Measurements from ENCODE around the gene C16orf74.

The C16orf74 gene

GRCh38 chr16:85796599-85796998 lies 45.7 kb upstream of the C16orf74 start:
- H4K8ac ChIP-seq (ENCODE audit: low read depth, low read length), result no peak overlapping the region
- no peak overlapping the region for H2BK15ac ChIP-seq (replicated peaks; ENCODE audit: low read depth)
- H3K27me3 ChIP-seq (ENCODE audit: insufficient read depth, low read length, poor library complexity), result no peaks in the 10 kb centered on the region
- no CpG with 5 or more reads among the region's 7 CpGs for WGBS (ENCODE audit: extremely low coverage, insufficient coverage, low lambda C conversion rate)
- no peak overlapping the region for H3K4me2 ChIP-seq (ENCODE audit: low read length)
- H3K23ac ChIP-seq (ENCODE audit: low read length), result no peak overlapping the region
- no peak overlapping the region for H3K56ac ChIP-seq (ENCODE audit: low read length)
- no peak overlapping the region for H3K4me3 ChIP-seq (ENCODE audit: low read length)
- H3K27ac ChIP-seq (ENCODE audit: low read depth, low read length), result no peak overlapping the region
- H3K4ac ChIP-seq (ENCODE audit: low read depth, low read length), result no peak overlapping the region
- no peak overlapping the region for H2BK5ac ChIP-seq (ENCODE audit: low read length)
- peaks cover 14% of the 10 kb centered on the region for H3K36me3 ChIP-seq (ENCODE audit: control insufficient read depth, insufficient read depth, low read length)
- H3K79me1 ChIP-seq (ENCODE audit: low read length), result peaks cover 53% of the 10 kb centered on the region
- H3K4me1 ChIP-seq (ENCODE audit: control insufficient read depth, low read depth, low read length), result no peaks in the 10 kb centered on the region
- H3K9ac ChIP-seq (ENCODE audit: low read length), result no peak overlapping the region
- H4K5ac ChIP-seq (ENCODE audit: low read length), result no peak overlapping the region
- no peak for DNase-seq
- no peak overlapping the region for H2AK5ac ChIP-seq (ENCODE audit: low read length)
- H2BK120ac ChIP-seq (ENCODE audit: low read depth, low read length), result no peak overlapping the region
- H3K79me2 ChIP-seq (ENCODE audit: control insufficient read depth, insufficient read depth, low read length), result peaks cover 85% of the 10 kb centered on the region
- no peak overlapping the region for H3K18ac ChIP-seq (ENCODE audit: low read length)

- no peak overlapping the region for H2AK5ac ChIP-seq (ENCODE audit: low read length)
- no peak for DNase-seq
- H3K4me3 ChIP-seq (ENCODE audit: low read length), result no peak overlapping the region
- H3K79me2 ChIP-seq (ENCODE audit: control insufficient read depth, insufficient read depth, low read length), result peaks cover 87% of the 10 kb centered on the region
- H3K27ac ChIP-seq (ENCODE audit: low read depth, low read length), result no peak overlapping the region
- H3K4me1 ChIP-seq (ENCODE audit: control insufficient read depth, low read depth, low read length), result no peaks in the 10 kb centered on the region
- H2BK5ac ChIP-seq (ENCODE audit: low read length), result no peak overlapping the region
- H3K79me1 ChIP-seq (ENCODE audit: low read length), result peaks cover 54% of the 10 kb centered on the region
- H4K5ac ChIP-seq (ENCODE audit: low read length), result no peak overlapping the region
- H3K27me3 ChIP-seq (ENCODE audit: insufficient read depth, low read length, poor library complexity), result no peaks in the 10 kb centered on the region
- no peak overlapping the region for H2BK15ac ChIP-seq (replicated peaks; ENCODE audit: low read depth)
- H3K9ac ChIP-seq (ENCODE audit: low read length), result no peak overlapping the region
- peaks cover 15% of the 10 kb centered on the region for H3K36me3 ChIP-seq (ENCODE audit: control insufficient read depth, insufficient read depth, low read length)
- no peak overlapping the region for H3K4me2 ChIP-seq (ENCODE audit: low read length)
- H3K18ac ChIP-seq (ENCODE audit: low read length), result no peak overlapping the region
- no peak overlapping the region for H3K4ac ChIP-seq (ENCODE audit: low read depth, low read length)
- H4K8ac ChIP-seq (ENCODE audit: low read depth, low read length), result no peak overlapping the region
- no peak overlapping the region for H3K23ac ChIP-seq (ENCODE audit: low read length)
- H3K56ac ChIP-seq (ENCODE audit: low read length), result no peak overlapping the region
- H2BK120ac ChIP-seq (ENCODE audit: low read depth, low read length), result no peak overlapping the region
- whole genome bisulfite sequencing (ENCODE audit: extremely low coverage, insufficient coverage, low lambda C conversion rate), result no CpG with 5 or more reads among the region's 6 CpGs
Measured at GRCh38 chr16:85796152-85796551, 45.3 kb upstream of the C16orf74 start.

- Histone ChIP-seq H3K56ac (ENCODE audit: low read length) (no peak overlapping the region), H3K4me1 (ENCODE audit: control insufficient read depth, low read depth, low read length) (no peaks in the 10 kb centered on the region), H3K23ac (ENCODE audit: low read length) (no peak overlapping the region), H2BK5ac (ENCODE audit: low read length) (no peak overlapping the region), H3K79me1 (ENCODE audit: low read length) (peaks cover 54% of the 10 kb centered on the region), H2BK120ac (ENCODE audit: low read depth, low read length) (no peak overlapping the region), H3K9ac (ENCODE audit: low read length) (no peak overlapping the region), H3K36me3 (ENCODE audit: control insufficient read depth, insufficient read depth, low read length) (peaks cover 14% of the 10 kb centered on the region), H3K18ac (ENCODE audit: low read length) (no peak overlapping the region), H4K8ac (ENCODE audit: low read depth, low read length) (no peak overlapping the region), H3K4me3 (ENCODE audit: low read length) (no peak overlapping the region), H3K27me3 (ENCODE audit: insufficient read depth, low read length, poor library complexity) (no peaks in the 10 kb centered on the region), H3K4ac (ENCODE audit: low read depth, low read length) (no peak overlapping the region), H4K5ac (ENCODE audit: low read length) (no peak overlapping the region), H2BK15ac (replicated peaks; ENCODE audit: low read depth) (no peak overlapping the region), H3K79me2 (ENCODE audit: control insufficient read depth, insufficient read depth, low read length) (peaks cover 79% of the 10 kb centered on the region), H3K4me2 (ENCODE audit: low read length) (no peak overlapping the region), H2AK5ac (ENCODE audit: low read length) (no peak overlapping the region), H3K27ac (ENCODE audit: low read depth, low read length) (no peak overlapping the region)
- no CpG with 5 or more reads among the region's 8 CpGs for WGBS (ENCODE audit: extremely low coverage, insufficient coverage, low lambda C conversion rate)
- no peak for DNase-seq
Measured at GRCh38 chr16:85794696-85795095, 43.8 kb upstream of the C16orf74 start.

- Histone ChIP-seq H3K36me3 (ENCODE audit: control insufficient read depth, insufficient read depth, low read length) (peaks cover 17% of the 10 kb centered on the region), H4K8ac (ENCODE audit: low read depth, low read length) (no peak overlapping the region), H3K9ac (ENCODE audit: low read length) (no peak overlapping the region), H2BK15ac (replicated peaks; ENCODE audit: low read depth) (no peak overlapping the region), H2BK120ac (ENCODE audit: low read depth, low read length) (no peak overlapping the region), H3K4me1 (ENCODE audit: control insufficient read depth, low read depth, low read length) (no peaks in the 10 kb centered on the region), H3K4me2 (ENCODE audit: low read length) (no peak overlapping the region), H3K79me2 (ENCODE audit: control insufficient read depth, insufficient read depth, low read length) (peaks cover 78% of the 10 kb centered on the region), H3K79me1 (ENCODE audit: low read length) (peaks cover 58% of the 10 kb centered on the region), H3K18ac (ENCODE audit: low read length) (no peak overlapping the region), H3K56ac (ENCODE audit: low read length) (no peak overlapping the region), H3K4me3 (ENCODE audit: low read length) (no peak overlapping the region), H2AK5ac (ENCODE audit: low read length) (no peak overlapping the region), H3K23ac (ENCODE audit: low read length) (no peak overlapping the region), H3K4ac (ENCODE audit: low read depth, low read length) (no peak overlapping the region), H3K27me3 (ENCODE audit: insufficient read depth, low read length, poor library complexity) (no peaks in the 10 kb centered on the region), H3K27ac (ENCODE audit: low read depth, low read length) (no peak overlapping the region), H2BK5ac (ENCODE audit: low read length) (no peak overlapping the region), H4K5ac (ENCODE audit: low read length) (no peak overlapping the region)
- DNase-seq, result no peak
- no CpG with 5 or more reads among the region's 5 CpGs for WGBS (ENCODE audit: extremely low coverage, insufficient coverage, low lambda C conversion rate)
Measured at GRCh38 chr16:85793662-85794298, 42.9 kb upstream of the C16orf74 start.

- H3K9ac ChIP-seq (ENCODE audit: low read length), result no peak overlapping the region
- peaks cover 59% of the 10 kb centered on the region for H3K79me1 ChIP-seq (ENCODE audit: low read length)
- peaks cover 34% of the 10 kb centered on the region for H3K36me3 ChIP-seq (ENCODE audit: control insufficient read depth, insufficient read depth, low read length)
- H2AK5ac ChIP-seq (ENCODE audit: low read length), result no peak overlapping the region
- H2BK5ac ChIP-seq (ENCODE audit: low read length), result no peak overlapping the region
- no peak overlapping the region for H3K4me3 ChIP-seq (ENCODE audit: low read length)
- H4K5ac ChIP-seq (ENCODE audit: low read length), result no peak overlapping the region
- H3K4ac ChIP-seq (ENCODE audit: low read depth, low read length), result no peak overlapping the region
- H2BK15ac ChIP-seq (replicated peaks; ENCODE audit: low read depth), result no peak overlapping the region
- H3K27ac ChIP-seq (ENCODE audit: low read depth, low read length), result no peak overlapping the region
- H2BK120ac ChIP-seq (ENCODE audit: low read depth, low read length), result no peak overlapping the region
- no peaks in the 10 kb centered on the region for H3K27me3 ChIP-seq (ENCODE audit: insufficient read depth, low read length, poor library complexity)
- H3K4me2 ChIP-seq (ENCODE audit: low read length), result no peak overlapping the region
- no peak overlapping the region for H3K56ac ChIP-seq (ENCODE audit: low read length)
- no peak overlapping the region for H3K18ac ChIP-seq (ENCODE audit: low read length)
- no peak for DNase-seq
- WGBS (ENCODE audit: extremely low coverage, insufficient coverage, low lambda C conversion rate), result no CpG with 5 or more reads among the region's 6 CpGs
- no peak overlapping the region for H4K8ac ChIP-seq (ENCODE audit: low read depth, low read length)
- no peak overlapping the region for H3K23ac ChIP-seq (ENCODE audit: low read length)
- no peaks in the 10 kb centered on the region for H3K4me1 ChIP-seq (ENCODE audit: control insufficient read depth, low read depth, low read length)
- peaks cover 50% of the 10 kb centered on the region for H3K79me2 ChIP-seq (ENCODE audit: control insufficient read depth, insufficient read depth, low read length)
Measured at GRCh38 chr16:85789773-85790172, 38.9 kb upstream of the C16orf74 start.

- Histone ChIP-seq H4K8ac (ENCODE audit: low read depth, low read length) (no peak overlapping the region), H3K4me1 (ENCODE audit: control insufficient read depth, low read depth, low read length) (no peaks in the 10 kb centered on the region), H2BK120ac (ENCODE audit: low read depth, low read length) (no peak overlapping the region), H2BK5ac (ENCODE audit: low read length) (no peak overlapping the region), H4K5ac (ENCODE audit: low read length) (no peak overlapping the region), H3K18ac (ENCODE audit: low read length) (no peak overlapping the region), H3K56ac (ENCODE audit: low read length) (no peak overlapping the region), H3K4ac (ENCODE audit: low read depth, low read length) (no peak overlapping the region), H3K27ac (ENCODE audit: low read depth, low read length) (no peak overlapping the region), H2BK15ac (replicated peaks; ENCODE audit: low read depth) (no peak overlapping the region), H3K79me2 (ENCODE audit: control insufficient read depth, insufficient read depth, low read length) (peaks cover 46% of the 10 kb centered on the region), H3K4me2 (ENCODE audit: low read length) (no peak overlapping the region), H3K27me3 (ENCODE audit: insufficient read depth, low read length, poor library complexity) (no peaks in the 10 kb centered on the region), H3K4me3 (ENCODE audit: low read length) (no peak overlapping the region), H3K36me3 (ENCODE audit: control insufficient read depth, insufficient read depth, low read length) (peaks cover 34% of the 10 kb centered on the region), H3K79me1 (ENCODE audit: low read length) (peaks cover 58% of the 10 kb centered on the region), H3K9ac (ENCODE audit: low read length) (no peak overlapping the region), H2AK5ac (ENCODE audit: low read length) (no peak overlapping the region), H3K23ac (ENCODE audit: low read length) (no peak overlapping the region)
- WGBS (ENCODE audit: extremely low coverage, insufficient coverage, low lambda C conversion rate), result no CpG with 5 or more reads among the region's 11 CpGs
- no peak for DNase-seq
Measured at GRCh38 chr16:85788819-85789218, 37.9 kb upstream of the C16orf74 start.

Data from mesendoderm (in vitro differentiated cells).